K562 (cell line): ENCODE results near the gene ZFHX2. TPM values are rescaled to one million over a fixed set of nuclear protein-coding genes. Genes with fewer than 3 reads are reported as not detected.

Experiments
- ATAC-seq: fragments of 200-7000 bp; cut with Tn5 transposase; 3 replicates; pipeline ENCODE4 v1.9.1; 2020; ENCODE audit warnings: moderate library complexity
- BruUV-seq: library from RNA; stranded (reverse); fragments of 400-500 nt; replicated peaks from 2 replicates; lab custom pipeline; 2021; lab: Mats Ljungman, UMichigan
- CTCF ChIA-PET: fragments of 300-600 bp; formaldehyde crosslinking; extraction: SDS; loops from one replicate; lab custom pipeline; 2021; ENCODE audit warnings: low intra/inter-chr PET ratio; lab: Yijun Ruan, JAX
- POLR2A ChIA-PET: fragments of 300-600, 350-650 bp; sonication (Branson Sonifier 250); formaldehyde crosslinking; extraction: SDS; loops from one replicate; lab custom pipeline; 2021; ENCODE audit warnings: antibody characterized with exemption, inconsistent platforms; lab: Yijun Ruan, JAX
- DNase-seq, 4 experiments: peaks; one replicate each; pipeline versions ENCODE4 v3.0.0 to v3.0.0-alpha.2; 2011 to 2018; ENCODE audit warnings: low spot score in 3 of 4, mixed read lengths in 3 of 4; ENCODE audit errors: extremely low read depth in 1 of 4
- FAIRE-seq: peaks from 2 replicates; lab custom pipeline; 2011; peaks lifted over from hg19 to GRCh38; lab: Jason Lieb, UNC
- H2AFZ ChIP-seq: 2 replicates; pipeline ENCODE4 v1.6.0; 2011; ENCODE audit warnings: low read depth, low read length, control low read depth, inconsistent platforms
- H3K27ac ChIP-seq: fragments of 200-600 bp; 3 replicates; pipeline ENCODE4 v1.8.0; 2011; ENCODE audit warnings: low read depth, mild to moderate bottlenecking, control low read depth, inconsistent platforms, low read length, moderate library complexity, mixed read lengths; ENCODE audit errors: extremely low read depth
- H3K27me3 ChIP-seq, 2 experiments: fragments of 300-600 bp in 1 of 2; 2 replicates in 1 of 2; 3 replicates in 1 of 2; pipeline versions ENCODE4 v1.6.0 to v1.8.0; 2011; ENCODE audit warnings: inconsistent platforms in 2 of 2, low read length in 2 of 2, mild to moderate bottlenecking in 1 of 2, mixed read lengths in 1 of 2, moderate library complexity in 1 of 2; ENCODE audit not compliant: control insufficient read depth in 2 of 2, insufficient read depth in 2 of 2
- H3K36me3 ChIP-seq: fragments of 300-600 bp; 3 replicates; pipeline ENCODE4 v1.8.0; 2011; ENCODE audit warnings: mild to moderate bottlenecking, low read length, inconsistent platforms; ENCODE audit not compliant: control insufficient read depth, insufficient read depth
- H3K4me1 ChIP-seq, 2 experiments: fragments of 200-600 bp in 1 of 2; replicated peaks in 1 of 2; 2 replicates in 1 of 2; 3 replicates in 1 of 2; pipeline versions ENCODE4 v1.5.1 to v1.8.0; 2011; ENCODE audit warnings: inconsistent platforms in 2 of 2, low read length in 2 of 2, mild to moderate bottlenecking in 1 of 2, mixed read lengths in 1 of 2, moderate library complexity in 1 of 2; ENCODE audit not compliant: control insufficient read depth in 2 of 2, insufficient read depth in 2 of 2
- H3K4me2 ChIP-seq: 2 replicates; pipeline ENCODE4 v1.6.1; 2011; ENCODE audit warnings: low read length, control low read depth, inconsistent platforms, mixed read lengths; ENCODE audit not compliant: insufficient read depth
- H3K4me3 ChIP-seq: fragments of 200-600 bp; sonication (generic), shearing (Covaris generic); 2 replicates; pipeline ENCODE4 v1.5.1; 2016; ENCODE audit warnings: control low read depth, inconsistent platforms
- H3K79me2 ChIP-seq: fragments of 200-600 bp; 3 replicates; pipeline ENCODE4 v1.8.0; 2011; ENCODE audit warnings: low read length, inconsistent platforms; ENCODE audit not compliant: control insufficient read depth, insufficient read depth
- H3K9ac ChIP-seq, 2 experiments: 2 replicates each; pipeline versions ENCODE4 v1.6.0 to v1.6.1; 2011; ENCODE audit warnings: low read depth in 2 of 2, low read length in 2 of 2, control low read depth in 1 of 2, inconsistent platforms in 1 of 2, mild to moderate bottlenecking in 1 of 2, mixed read lengths in 1 of 2; ENCODE audit not compliant: insufficient read depth in 1 of 2
- H3K9me1 ChIP-seq: one replicate; pipeline ENCODE4 v1.6.0; 2011; ENCODE audit warnings: inconsistent platforms, mild to moderate bottlenecking, low read length, moderate library complexity; ENCODE audit not compliant: control insufficient read depth, insufficient read depth
- H3K9me3 ChIP-seq: replicated peaks from 2 replicates; pipeline ENCODE4 v1.5.1; 2011; ENCODE audit warnings: low read depth, low read length, inconsistent platforms; ENCODE audit not compliant: control insufficient read depth, insufficient read depth
- H4K20me1 ChIP-seq: replicated peaks from 2 replicates; pipeline ENCODE4 v1.6.1; 2011; ENCODE audit warnings: low read length, inconsistent platforms, mixed read lengths; ENCODE audit not compliant: control insufficient read depth, insufficient read depth
- ARHGAP35 ChIP-seq: fragments of 450-650 bp; IDR thresholded peaks from 2 replicates; pipeline ENCODE4 v1.6.1; 2018; ENCODE audit not compliant: partially characterized antibody
- CREBBP ChIP-seq: IDR thresholded peaks from one replicate; pipeline ENCODE4 v1.6.1; 2012; ENCODE audit warnings: low read depth, mild to moderate bottlenecking, control low read depth, inconsistent platforms, low read length
- DLX4 ChIP-seq: fragments of 250-450 bp; sonication (Bioruptor Pico); IDR thresholded peaks from 2 replicates; pipeline ENCODE4 v1.6.1; 2021; ENCODE audit warnings: mild to moderate bottlenecking
- FOXA3 ChIP-seq, 2 experiments: fragments of 450-650 bp in 1 of 2; sonication (generic) in 1 of 2; formaldehyde crosslinking; IDR thresholded peaks in 1 of 2; conservative IDR thresholded peaks in 1 of 2; 2 replicates each; pipeline versions ENCODE4 v1.4.0 to v1.8.0; 2020 to 2022; ENCODE audit warnings: mild to moderate bottlenecking in 2 of 2, missing genetic modification reagents in 1 of 2
- HDAC1 ChIP-seq, 2 experiments: fragments of 450-650 bp; IDR thresholded peaks; 2 replicates each; pipeline ENCODE4 v1.6.1; 2016 to 2017; ENCODE audit warnings: inconsistent platforms in 1 of 2, mild to moderate bottlenecking in 1 of 2, moderate library complexity in 1 of 2
- MTA3 ChIP-seq: fragments of 450-650 bp; formaldehyde crosslinking; IDR thresholded peaks from 2 replicates; pipeline ENCODE4 v1.6.1; 2017; ENCODE audit warnings: mild to moderate bottlenecking, borderline replicate concordance
- MYC ChIP-seq, 2 experiments: fragments of 250-450 bp in 1 of 2; sonication (Bioruptor Pico) in 1 of 2; IDR thresholded peaks; 2 replicates each; pipeline versions ENCODE4 v1.5.1 to v1.6.1; 2012 to 2021; ENCODE audit warnings: low read depth in 2 of 2, borderline replicate concordance in 1 of 2, improper control_type of control experiment in 1 of 2, low read length in 1 of 2, mild to moderate bottlenecking in 1 of 2, moderate library complexity in 1 of 2
- POU5F1 ChIP-seq: fragments of 150-350 bp; IDR thresholded peaks from 2 replicates; pipeline ENCODE4 v1.6.1; 2014; ENCODE audit warnings: borderline replicate concordance, low read length, low read depth, mild to moderate bottlenecking; ENCODE audit not compliant: partially characterized antibody
- SMAD2 ChIP-seq: fragments of 150-350 bp; IDR thresholded peaks from 2 replicates; pipeline ENCODE4 v1.6.1; 2014; ENCODE audit warnings: low read depth, mild to moderate bottlenecking, low read length
- SMARCA4 ChIP-seq: fragments of 450-650 bp; IDR thresholded peaks from 2 replicates; pipeline ENCODE4 v1.6.1; 2016
- ZBTB26 ChIP-seq: fragments of 450-650 bp; formaldehyde crosslinking; IDR thresholded peaks from 2 replicates; pipeline ENCODE4 v1.4.0; 2022; ENCODE audit warnings: missing genetic modification characterization
- ZHX1 ChIP-seq: fragments of 150-350 bp; conservative IDR thresholded peaks from 2 replicates; pipeline ENCODE4 v1.6.1; 2014; ENCODE audit warnings: low read length
- ZNF445 ChIP-seq: fragments of 250-450 bp; sonication (Bioruptor Pico); IDR thresholded peaks from 2 replicates; pipeline ENCODE4 v1.4.0; 2020; ENCODE audit warnings: low read depth, mild to moderate bottlenecking, moderate library complexity
- WGBS: fragments of 100-300 bp; shearing (Covaris generic); methylation state at CpG from one replicate; pipeline ENCODE4 v1.1.6; 2016; ENCODE audit warnings: low coverage, mixed read lengths; ENCODE audit not compliant: insufficient coverage; ENCODE audit errors: missing lambda C conversion rate; 5-methylcytosine and 5-hydroxymethylcytosine counted together
- in situ Hi-C: fragments of 300-500 bp; cut with MboI; formaldehyde crosslinking; loops from 4 replicates; pipeline ENCODE4 v1.15.0; 2018; ENCODE audit warnings: inconsistent platforms, mixed read lengths
- intact Hi-C: fragments of 100-400 bp; cut with micrococcal nuclease; formaldehyde crosslinking; loops from 2 replicates; pipeline ENCODE4 v1.14.2; 2022
- polyA plus RNA-seq, 8 experiments: library from polyadenylated mRNA; depleted of rRNA in 4 of 8; stranded (reverse) in 5 of 8; unstranded in 3 of 8; fragments of >200 nt; fragmentation: Nextera tagmentation in 2 of 8; fragmentation: Illumina TruSeq in 1 of 8; extraction: Ambion mirVana in 2 of 8; extraction: Trizol in 1 of 8; gene quantifications; 2 replicates each; pipeline versions ENCODE4 v1.2.1 to v1.2.3, GENCODE V29; 2011 to 2014; ENCODE audit warnings: inconsistent platforms in 1 of 8, missing spikeins in 1 of 8
- total RNA-seq, 7 experiments: library from RNA; depleted of rRNA in 6 of 7; stranded (reverse); fragments of >200 nt in 6 of 7; fragmentation: Illumina TruSeq in 2 of 7; extraction: Trizol in 2 of 7; gene quantifications; 2 replicates each; pipeline versions ENCODE4 v1.2.1 to v1.2.3, GENCODE V29; 2011 to 2021; ENCODE audit warnings: low replicate concordance in 1 of 7
- TF ChIP-seq, protein P1 (sequence below): fragments of 250-450 bp; sonication (Bioruptor Pico); IDR thresholded peaks from 2 replicates; pipeline ENCODE4 v1.4.0; 2020; ENCODE audit warnings: mild to moderate bottlenecking, moderate library complexity

ZFHX2 gene
- total and polyA plus RNA-seq, 9 of the 15 experiments (the other 6 are each of a cell fraction or from before 2014, with no cell fraction given), result 0.06 to 0.11 (median 0.11) TPM; not detected in 4

DNA sequence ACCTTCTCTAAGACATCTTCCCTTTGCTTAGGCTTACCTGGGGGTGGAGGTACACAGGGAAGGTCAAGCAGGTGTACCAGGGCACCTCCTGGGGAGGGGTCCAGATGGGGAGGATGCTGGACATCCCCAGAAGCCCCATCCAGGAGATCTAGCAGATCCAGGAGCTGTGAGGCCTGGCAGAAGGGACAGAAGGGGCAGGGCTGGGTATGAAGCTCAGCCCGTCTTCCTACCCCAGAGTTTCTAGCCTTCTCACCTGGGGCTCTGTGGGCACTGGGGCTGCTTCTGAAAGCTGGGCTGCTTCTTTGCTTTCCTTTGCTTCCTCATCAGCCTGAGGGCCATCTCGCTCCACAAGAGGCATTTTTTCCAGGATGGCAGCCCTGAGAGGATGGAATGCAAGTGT, 9.7 kb upstream of the ZFHX2 start:
- H3K27ac ChIP-seq, result no peak overlapping the region
- H3K4me2 ChIP-seq, result no peak overlapping the region
- no peak for FAIRE-seq
- in situ Hi-C loops, result loop anchor here (10.0 kb wide), 1 partner anchor 296 kb away; no protein-coding TSS in a partner anchor
- DNase-seq, result no peak
- CTCF ChIA-PET, result interaction anchor here (2.5 kb wide), 1 partner anchor 83 kb away, joined by 22 read pairs; no protein-coding TSS in a partner anchor
- WGBS, result 84% methylated on average over 2 of the region's 2 CpGs
- TF ChIP-seq DLX4, result no peak
- no peak for TF ChIP-seq ARHGAP35
- TF ChIP-seq ZHX1, result no peak
- TF ChIP-seq, protein P1, sequence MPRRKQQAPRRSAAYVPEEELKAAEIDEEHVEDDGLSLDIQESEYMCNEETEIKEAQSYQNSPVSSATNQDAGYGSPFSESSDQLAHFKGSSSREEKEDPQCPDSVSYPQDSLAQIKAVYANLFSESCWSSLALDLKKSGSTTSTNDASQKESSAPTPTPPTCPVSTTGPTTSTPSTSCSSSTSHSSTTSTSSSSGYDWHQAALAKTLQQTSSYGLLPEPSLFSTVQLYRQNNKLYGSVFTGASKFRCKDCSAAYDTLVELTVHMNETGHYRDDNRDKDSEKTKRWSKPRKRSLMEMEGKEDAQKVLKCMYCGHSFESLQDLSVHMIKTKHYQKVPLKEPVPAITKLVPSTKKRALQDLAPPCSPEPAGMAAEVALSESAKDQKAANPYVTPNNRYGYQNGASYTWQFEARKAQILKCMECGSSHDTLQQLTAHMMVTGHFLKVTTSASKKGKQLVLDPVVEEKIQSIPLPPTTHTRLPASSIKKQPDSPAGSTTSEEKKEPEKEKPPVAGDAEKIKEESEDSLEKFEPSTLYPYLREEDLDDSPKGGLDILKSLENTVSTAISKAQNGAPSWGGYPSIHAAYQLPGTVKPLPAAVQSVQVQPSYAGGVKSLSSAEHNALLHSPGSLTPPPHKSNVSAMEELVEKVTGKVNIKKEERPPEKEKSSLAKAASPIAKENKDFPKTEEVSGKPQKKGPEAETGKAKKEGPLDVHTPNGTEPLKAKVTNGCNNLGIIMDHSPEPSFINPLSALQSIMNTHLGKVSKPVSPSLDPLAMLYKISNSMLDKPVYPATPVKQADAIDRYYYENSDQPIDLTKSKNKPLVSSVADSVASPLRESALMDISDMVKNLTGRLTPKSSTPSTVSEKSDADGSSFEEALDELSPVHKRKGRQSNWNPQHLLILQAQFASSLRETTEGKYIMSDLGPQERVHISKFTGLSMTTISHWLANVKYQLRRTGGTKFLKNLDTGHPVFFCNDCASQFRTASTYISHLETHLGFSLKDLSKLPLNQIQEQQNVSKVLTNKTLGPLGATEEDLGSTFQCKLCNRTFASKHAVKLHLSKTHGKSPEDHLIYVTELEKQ (CRISPR knock-in tag), result no peak
- TF ChIP-seq SMAD2, result no peak
- TF ChIP-seq MTA3, result no peak
- TF ChIP-seq MYC (IDR thresholded peaks at IDR 0.05; ENCODE audit: low read depth, low read length), result no peak
- TF ChIP-seq MYC (CRISPR knock-in tag; IDR thresholded peaks at IDR 0.05; ENCODE audit: borderline replicate concordance, low read depth), result no peak
- no peak for TF ChIP-seq HDAC1 (IDR thresholded peaks at IDR 0.05)
- TF ChIP-seq ZBTB26, result no peak
- no peak for TF ChIP-seq SMARCA4
- no peak for TF ChIP-seq POU5F1
- TF ChIP-seq FOXA3 (CRISPR knock-in tag; conservative IDR thresholded peaks at IDR 0.05 in 1 of 2, IDR thresholded peaks at IDR 0.05 in 1 of 2), result no peak
- TF ChIP-seq ZNF445 (CRISPR knock-in tag), result no peak
- no peak for TF ChIP-seq CREBBP
- no TSS peak for BruUV-seq
- 0 out of 2 replicates have a peak, but pooled peaks cover 3% of the 10 kb centered on the region for H4K20me1 ChIP-seq
- H2AFZ ChIP-seq, result no peak overlapping the region
- H3K79me2 ChIP-seq, result peaks cover 9% of the 10 kb centered on the region
- ATAC-seq, result no peak
- H3K9ac ChIP-seq, result no peak overlapping the region
- no peaks in the 10 kb centered on the region for H3K9me1 ChIP-seq
- intact Hi-C loops, result loop anchor here (5.0 kb wide), 1 partner anchor 439 kb away; no protein-coding TSS in a partner anchor
- H3K4me1 ChIP-seq, result peaks cover 5 to 11% of the 10 kb centered on the region in 2 experiments; a peak in 3 of 5 replicates
- no peaks in the 10 kb centered on the region for H3K9me3 ChIP-seq
- H3K27me3 ChIP-seq, result no peaks in the 10 kb centered on the region
- POLR2A ChIA-PET, result interaction anchor here (0.6 to 0.9 kb wide), 3 partner anchors 18 to 141 kb away, joined by 3 read pairs; no protein-coding TSS in a partner anchor
- H3K36me3 ChIP-seq, result peaks cover 69% of the 10 kb centered on the region; the same call in 2 of the 3 replicates
- no peak overlapping the region for H3K4me3 ChIP-seq
